BLaER1 treated with 17β-estradiol and CSF1 and Interleukin-3, amounts not matched to agents 10 nM and 100 nM (cell line): Measurements from ENCODE around the gene OR4K13.

Experiments
- H3K27ac ChIP-seq, 11 experiments: shearing (Covaris generic); formaldehyde crosslinking; 2 replicates each; pipeline ENCODE4 v1.8.1; 2022
- H3K27me3 ChIP-seq, 11 experiments: shearing (Covaris generic); formaldehyde crosslinking; 2 replicates each; pipeline ENCODE4 v1.8.1; 2022
- H3K36me3 ChIP-seq, 11 experiments: shearing (Covaris generic); formaldehyde crosslinking; 2 replicates each; pipeline ENCODE4 v1.8.1; 2022
- H3K4me1 ChIP-seq, 10 experiments: shearing (Covaris generic); formaldehyde crosslinking; 2 replicates each; pipeline ENCODE4 v1.8.1; 2022
- H3K4me2 ChIP-seq, 11 experiments: shearing (Covaris generic); formaldehyde crosslinking; 2 replicates each; pipeline ENCODE4 v1.8.1; 2022
- H3K4me3 ChIP-seq, 10 experiments: shearing (Covaris generic); formaldehyde crosslinking; 2 replicates each; pipeline ENCODE4 v1.8.1; 2022
- H3K9ac ChIP-seq, 11 experiments: shearing (Covaris generic); formaldehyde crosslinking; 2 replicates each; pipeline ENCODE4 v1.8.1; 2022
- H3K9me3 ChIP-seq, 11 experiments: shearing (Covaris generic); formaldehyde crosslinking; replicated peaks in 1 of 11; 2 replicates each; pipeline ENCODE4 v1.8.1; 2022
- H4K20me1 ChIP-seq, 11 experiments: shearing (Covaris generic); formaldehyde crosslinking; 2 replicates each; pipeline ENCODE4 v1.8.1; 2022
- Cebpa-rat ChIP-seq, 11 experiments: shearing (Covaris generic); IDR thresholded peaks; 2 replicates each; pipeline ENCODE4 v1.8.1; 2022

OR4K13 gene

GRCh38 chr14:20035938-20036337 lies at the start of gene OR4K13:
Gene OR4K13, minus strand, starts transcription at chr14:20036038. Its CDS starts 1,280 bp downstream, at chr14:20034758.
- no peak within 1 kb of the TSS for H3K27ac ChIP-seq
- H3K9ac ChIP-seq: no peak within 1 kb of the TSS
- no peak within 1 kb of the TSS for H3K4me2 ChIP-seq
- no peak for TF ChIP-seq Cebpa-rat (IDR thresholded peaks at IDR 0.05)
- H3K9me3 ChIP-seq: no peaks in the 10 kb centered on the region
- H3K27me3 ChIP-seq: no peaks in the 10 kb centered on the region
- no peak within 1 kb of the TSS for H3K4me3 ChIP-seq
- no peaks in the 10 kb centered on the region for H3K36me3 ChIP-seq
- H3K4me1 ChIP-seq: no peaks in the 10 kb centered on the region
- no peaks in the 10 kb centered on the region for H4K20me1 ChIP-seq

- Histone ChIP-seq H3K27ac (no peak within 1 kb of the TSS), H3K4me2 (no peak within 1 kb of the TSS), H3K27me3 (no peaks in the 10 kb centered on the region), H3K4me1 (no peaks in the 10 kb centered on the region), H3K9me3 (peaks cover 0 to 5% (median under 1%) of the 10 kb centered on the region in 11 experiments; a peak in 3 of 22 replicates), H3K9ac (no peak within 1 kb of the TSS), H3K36me3 (no peaks in the 10 kb centered on the region), H3K4me3 (no peak within 1 kb of the TSS), H4K20me1 (no peaks in the 10 kb centered on the region)
- TF ChIP-seq Cebpa-rat (IDR thresholded peaks at IDR 0.05): no peak
Observed at GRCh38 chr14:20059745-20060144, 23.9 kb upstream of the OR4K13 start, which contains the start of gene OR4L1. Gene OR4L1, plus strand, starts transcription at chr14:20060045. Its CDS starts 0 bp downstream, at chr14:20060045.

GRCh38 chr14:20048202-20048601 lies 12.4 kb upstream of the OR4K13 start:
- Histone ChIP-seq H4K20me1 (no peaks in the 10 kb centered on the region), H3K36me3 (no peaks in the 10 kb centered on the region), H3K9me3 (no peaks in the 10 kb centered on the region), H3K9ac (no peak overlapping the region), H3K4me1 (no peaks in the 10 kb centered on the region), H3K27ac (no peak overlapping the region), H3K27me3 (no peaks in the 10 kb centered on the region), H3K4me2 (no peak overlapping the region), H3K4me3 (no peak overlapping the region)
- TF ChIP-seq Cebpa-rat (IDR thresholded peaks at IDR 0.05): no peak

- Histone ChIP-seq H3K9me3 (no peaks in the 10 kb centered on the region), H3K4me3 (no peak overlapping the region), H3K36me3 (no peaks in the 10 kb centered on the region), H3K27ac (no peak overlapping the region), H3K4me1 (no peaks in the 10 kb centered on the region), H3K9ac (no peak overlapping the region), H4K20me1 (no peaks in the 10 kb centered on the region), H3K27me3 (no peaks in the 10 kb centered on the region), H3K4me2 (no peak overlapping the region)
- TF ChIP-seq Cebpa-rat (IDR thresholded peaks at IDR 0.05): no peak
Observed at GRCh38 chr14:20044243-20044642, 8.4 kb upstream of the OR4K13 start.

GRCh38 chr14:20035449-20035848 lies 389 bp downstream of the OR4K13 start:
- no peak for TF ChIP-seq Cebpa-rat (IDR thresholded peaks at IDR 0.05)
- Histone ChIP-seq H4K20me1 (no peaks in the 10 kb centered on the region), H3K9me3 (no peaks in the 10 kb centered on the region), H3K4me3 (no peak overlapping the region), H3K4me1 (no peaks in the 10 kb centered on the region), H3K4me2 (no peak overlapping the region), H3K9ac (no peak overlapping the region), H3K27me3 (no peaks in the 10 kb centered on the region), H3K27ac (no peak overlapping the region), H3K36me3 (no peaks in the 10 kb centered on the region)

- Histone ChIP-seq H3K27me3 (no peaks in the 10 kb centered on the region), H3K4me2 (no peak overlapping the region), H3K36me3 (no peaks in the 10 kb centered on the region), H3K9me3 (no peaks in the 10 kb centered on the region), H3K9ac (no peak overlapping the region), H3K27ac (no peak overlapping the region), H3K4me1 (no peaks in the 10 kb centered on the region), H4K20me1 (no peaks in the 10 kb centered on the region), H3K4me3 (no peak overlapping the region)
- TF ChIP-seq Cebpa-rat (IDR thresholded peaks at IDR 0.05): no peak
Observed at GRCh38 chr14:20031058-20031457, 4.8 kb downstream of the OR4K13 start.

GRCh38 chr14:20019257-20019865 lies 16.5 kb downstream of the OR4K13 start, which contains the start of gene OR4K14:
Gene OR4K14, minus strand, starts transcription at chr14:20019307. Its CDS starts 4,114 bp downstream, at chr14:20015193.
- Histone ChIP-seq H3K4me3 (no peak within 1 kb of the TSS), H3K9ac (no peak within 1 kb of the TSS), H3K4me2 (no peak within 1 kb of the TSS), H4K20me1 (no peaks in the 10 kb centered on the region), H3K27me3 (no peaks in the 10 kb centered on the region), H3K27ac (no peak within 1 kb of the TSS), H3K9me3 (peaks cover 0 to 5% (median 0%) of the 10 kb centered on the region in 11 experiments; a peak in 7 of 22 replicates), H3K36me3 (no peaks in the 10 kb centered on the region), H3K4me1 (no peaks in the 10 kb centered on the region)
- no peak for TF ChIP-seq Cebpa-rat (IDR thresholded peaks at IDR 0.05)

- Histone ChIP-seq H3K27ac (no peak overlapping the region), H3K4me1 (peaks cover 0 to 15% (median 2%) of the 10 kb centered on the region in 10 experiments; a peak in 8 of 20 replicates), H3K9me3 (peaks cover 0 to 9% (median 6%) of the 10 kb centered on the region in 11 experiments; a peak in 8 of 22 replicates), H3K36me3 (no peaks in the 10 kb centered on the region), H3K27me3 (no peaks in the 10 kb centered on the region), H4K20me1 (no peaks in the 10 kb centered on the region), H3K4me2 (no peak overlapping the region), H3K9ac (no peak overlapping the region), H3K4me3 (no peak overlapping the region)
- TF ChIP-seq Cebpa-rat (IDR thresholded peaks at IDR 0.05): no peak
Observed at GRCh38 chr14:20008156-20008555, 27.7 kb downstream of the OR4K13 start.

GRCh38 chr14:20002319-20002718 lies 33.5 kb downstream of the OR4K13 start:
- H3K4me1 ChIP-seq: peaks cover 0 to 11% (median 0%) of the 10 kb centered on the region in 10 experiments; a peak in 5 of 20 replicates
- H3K9me3 ChIP-seq: peaks cover 0 to 9% (median 0%) of the 10 kb centered on the region in 11 experiments; a peak in 3 of 22 replicates
- H3K27me3 ChIP-seq: no peaks in the 10 kb centered on the region
- no peaks in the 10 kb centered on the region for H3K36me3 ChIP-seq
- H3K9ac ChIP-seq: no peak overlapping the region
- peak overlapping the region in 2 of 11 experiments; percentile 2 to 34; a peak in 2 of 22 replicates for H3K27ac ChIP-seq
- H4K20me1 ChIP-seq: no peaks in the 10 kb centered on the region
- TF ChIP-seq Cebpa-rat (IDR thresholded peaks at IDR 0.05): peak in 6 of 11 experiments; percentile 10 to 64 (median 32); a peak in 3 of 22 replicates
- H3K4me3 ChIP-seq: no peak overlapping the region
- H3K4me2 ChIP-seq: peak overlapping the region in 4 of 11 experiments; percentile 8 to 39 (median 14); a peak in 5 of 22 replicates

GRCh38 chr14:20001863-20002262 lies 34.0 kb downstream of the OR4K13 start, which contains the start of gene OR4Q2:
Gene OR4Q2, plus strand, starts transcription at chr14:20002163.
- peak within 1 kb of the TSS in 2 of 11 experiments; percentile 2 to 34; a peak in 2 of 22 replicates for H3K27ac ChIP-seq
- no peak for TF ChIP-seq Cebpa-rat (IDR thresholded peaks at IDR 0.05)
- H3K9me3 ChIP-seq: peaks cover 0 to 7% (median 0%) of the 10 kb centered on the region in 11 experiments; a peak in 2 of 22 replicates
- no peaks in the 10 kb centered on the region for H4K20me1 ChIP-seq
- H3K4me1 ChIP-seq: peaks cover 0 to 11% (median 0%) of the 10 kb centered on the region in 10 experiments; a peak in 5 of 20 replicates
- no peaks in the 10 kb centered on the region for H3K27me3 ChIP-seq
- peak within 1 kb of the TSS in 4 of 11 experiments; percentile 8 to 39 (median 14); a peak in 5 of 22 replicates for H3K4me2 ChIP-seq
- H3K36me3 ChIP-seq: no peaks in the 10 kb centered on the region
- no peak within 1 kb of the TSS for H3K4me3 ChIP-seq
- no peak within 1 kb of the TSS for H3K9ac ChIP-seq
